K562 (cell line): ENCODE data around the gene COL4A2. TPM values are rescaled to one million over a fixed set of nuclear protein-coding genes. Genes with fewer than 3 reads are reported as not detected.

Experiments
- ATAC-seq: fragments of 200-7000 bp; cut with Tn5 transposase; 3 replicates; pipeline ENCODE4 v1.9.1; 2020; ENCODE audit warnings: moderate library complexity
- BruUV-seq: library from RNA; stranded (reverse); fragments of 400-500 nt; replicated peaks from 2 replicates; lab custom pipeline; 2021; lab: Mats Ljungman, UMichigan
- CTCF ChIA-PET: fragments of 300-600 bp; formaldehyde crosslinking; extraction: SDS; loops from one replicate; lab custom pipeline; 2021; ENCODE audit warnings: low intra/inter-chr PET ratio; lab: Yijun Ruan, JAX
- POLR2A ChIA-PET: fragments of 300-600, 350-650 bp; sonication (Branson Sonifier 250); formaldehyde crosslinking; extraction: SDS; loops from one replicate; lab custom pipeline; 2021; ENCODE audit warnings: antibody characterized with exemption, inconsistent platforms; lab: Yijun Ruan, JAX
- DNase-seq, 4 experiments: peaks; one replicate each; pipeline versions ENCODE4 v3.0.0 to v3.0.0-alpha.2; 2011 to 2018; ENCODE audit warnings: low spot score in 3 of 4, mixed read lengths in 3 of 4; ENCODE audit errors: extremely low read depth in 1 of 4
- FAIRE-seq: peaks from 2 replicates; lab custom pipeline; 2011; peaks lifted over from hg19 to GRCh38; lab: Jason Lieb, UNC
- H2AFZ ChIP-seq: 2 replicates; pipeline ENCODE4 v1.6.0; 2011; ENCODE audit warnings: low read depth, low read length, control low read depth, inconsistent platforms
- H3K27ac ChIP-seq: fragments of 200-600 bp; 3 replicates; pipeline ENCODE4 v1.8.0; 2011; ENCODE audit warnings: low read depth, mild to moderate bottlenecking, control low read depth, inconsistent platforms, low read length, moderate library complexity, mixed read lengths; ENCODE audit errors: extremely low read depth
- H3K27me3 ChIP-seq, 2 experiments: fragments of 300-600 bp in 1 of 2; 2 replicates in 1 of 2; 3 replicates in 1 of 2; pipeline versions ENCODE4 v1.6.0 to v1.8.0; 2011; ENCODE audit warnings: inconsistent platforms in 2 of 2, low read length in 2 of 2, mild to moderate bottlenecking in 1 of 2, mixed read lengths in 1 of 2, moderate library complexity in 1 of 2; ENCODE audit not compliant: control insufficient read depth in 2 of 2, insufficient read depth in 2 of 2
- H3K36me3 ChIP-seq: fragments of 300-600 bp; 3 replicates; pipeline ENCODE4 v1.8.0; 2011; ENCODE audit warnings: mild to moderate bottlenecking, low read length, inconsistent platforms; ENCODE audit not compliant: control insufficient read depth, insufficient read depth
- H3K4me1 ChIP-seq, 2 experiments: fragments of 200-600 bp in 1 of 2; replicated peaks in 1 of 2; 2 replicates in 1 of 2; 3 replicates in 1 of 2; pipeline versions ENCODE4 v1.5.1 to v1.8.0; 2011; ENCODE audit warnings: inconsistent platforms in 2 of 2, low read length in 2 of 2, mild to moderate bottlenecking in 1 of 2, mixed read lengths in 1 of 2, moderate library complexity in 1 of 2; ENCODE audit not compliant: control insufficient read depth in 2 of 2, insufficient read depth in 2 of 2
- H3K4me2 ChIP-seq: 2 replicates; pipeline ENCODE4 v1.6.1; 2011; ENCODE audit warnings: low read length, control low read depth, inconsistent platforms, mixed read lengths; ENCODE audit not compliant: insufficient read depth
- H3K4me3 ChIP-seq: fragments of 200-600 bp; sonication (generic), shearing (Covaris generic); 2 replicates; pipeline ENCODE4 v1.5.1; 2016; ENCODE audit warnings: control low read depth, inconsistent platforms
- H3K79me2 ChIP-seq: fragments of 200-600 bp; 3 replicates; pipeline ENCODE4 v1.8.0; 2011; ENCODE audit warnings: low read length, inconsistent platforms; ENCODE audit not compliant: control insufficient read depth, insufficient read depth
- H3K9ac ChIP-seq, 2 experiments: 2 replicates each; pipeline versions ENCODE4 v1.6.0 to v1.6.1; 2011; ENCODE audit warnings: low read depth in 2 of 2, low read length in 2 of 2, control low read depth in 1 of 2, inconsistent platforms in 1 of 2, mild to moderate bottlenecking in 1 of 2, mixed read lengths in 1 of 2; ENCODE audit not compliant: insufficient read depth in 1 of 2
- H3K9me1 ChIP-seq: one replicate; pipeline ENCODE4 v1.6.0; 2011; ENCODE audit warnings: inconsistent platforms, mild to moderate bottlenecking, low read length, moderate library complexity; ENCODE audit not compliant: control insufficient read depth, insufficient read depth
- H3K9me3 ChIP-seq: replicated peaks from 2 replicates; pipeline ENCODE4 v1.5.1; 2011; ENCODE audit warnings: low read depth, low read length, inconsistent platforms; ENCODE audit not compliant: control insufficient read depth, insufficient read depth
- H4K20me1 ChIP-seq: replicated peaks from 2 replicates; pipeline ENCODE4 v1.6.1; 2011; ENCODE audit warnings: low read length, inconsistent platforms, mixed read lengths; ENCODE audit not compliant: control insufficient read depth, insufficient read depth
- ATF1 ChIP-seq, 2 experiments: fragments of 450-650 bp in 1 of 2; IDR thresholded peaks; 2 replicates each; pipeline ENCODE4 v1.6.1; 2016; ENCODE audit warnings: missing compliant biosample characterization in 1 of 2, missing genetic modification characterization in 1 of 2
- DACH1 ChIP-seq: fragments of 450-650 bp; IDR thresholded peaks from 2 replicates; pipeline ENCODE4 v1.6.1; 2018; ENCODE audit not compliant: partially characterized antibody
- EHMT2 ChIP-seq: fragments of 450-650 bp; IDR thresholded peaks from 2 replicates; pipeline ENCODE4 v1.6.1; 2018; ENCODE audit warnings: antibody characterized with exemption
- EWSR1 ChIP-seq: fragments of 450-650 bp; IDR thresholded peaks from 2 replicates; pipeline ENCODE4 v1.6.1; 2018; ENCODE audit warnings: borderline replicate concordance, mild to moderate bottlenecking, low read depth, moderate library complexity; ENCODE audit not compliant: partially characterized antibody
- MBD1 ChIP-seq: fragments of 250-450 bp; sonication (Bioruptor Pico); IDR thresholded peaks from 2 replicates; pipeline ENCODE4 v1.8.0; 2022; ENCODE audit warnings: inconsistent platforms
- MEF2D ChIP-seq: conservative IDR thresholded peaks from 2 replicates; pipeline ENCODE4 v1.6.1; 2016; ENCODE audit warnings: low read depth, missing genetic modification characterization, missing compliant biosample characterization
- MYBL2 ChIP-seq, 2 experiments: fragments of 450-650 bp in 1 of 2; sonication (generic) in 1 of 2; formaldehyde crosslinking in 1 of 2; IDR thresholded peaks; 2 replicates each; pipeline versions ENCODE4 v1.6.1 to v1.8.1; 2017 to 2022; ENCODE audit warnings: borderline replicate concordance in 1 of 2, inconsistent platforms in 1 of 2, low read depth in 1 of 2, mild to moderate bottlenecking in 1 of 2, missing genetic modification reagents in 1 of 2, moderate library complexity in 1 of 2
- NCOA6 ChIP-seq: fragments of 450-650 bp; IDR thresholded peaks from 2 replicates; pipeline ENCODE4 v1.6.1; 2017; ENCODE audit warnings: mild to moderate bottlenecking
- POLR3G ChIP-seq: IDR thresholded peaks from 2 replicates; pipeline ENCODE4 v1.6.1; 2011; ENCODE audit not compliant: insufficient read length, insufficient replicate concordance; ENCODE audit errors: extremely low read depth
- RFX1 ChIP-seq: fragments of 450-650 bp; IDR thresholded peaks from 2 replicates; pipeline ENCODE4 v1.6.1; 2016; ENCODE audit warnings: mild to moderate bottlenecking, moderate library complexity
- RUNX1 ChIP-seq: sonication (generic); IDR thresholded peaks from 2 replicates; pipeline ENCODE4 v1.6.1; 2016; ENCODE audit warnings: antibody characterized with exemption, low read depth
- TARDBP ChIP-seq: fragments of 450-650 bp; IDR thresholded peaks from 2 replicates; pipeline ENCODE4 v1.6.1; 2016
- TCF7 ChIP-seq: sonication (generic); IDR thresholded peaks from 2 replicates; pipeline ENCODE4 v1.6.1; 2016; ENCODE audit warnings: antibody characterized with exemption, borderline replicate concordance
- WGBS: fragments of 100-300 bp; shearing (Covaris generic); methylation state at CpG from one replicate; pipeline ENCODE4 v1.1.6; 2016; ENCODE audit warnings: low coverage, mixed read lengths; ENCODE audit not compliant: insufficient coverage; ENCODE audit errors: missing lambda C conversion rate; 5-methylcytosine and 5-hydroxymethylcytosine counted together
- in situ Hi-C: fragments of 300-500 bp; cut with MboI; formaldehyde crosslinking; loops from 4 replicates; pipeline ENCODE4 v1.15.0; 2018; ENCODE audit warnings: inconsistent platforms, mixed read lengths
- intact Hi-C: fragments of 100-400 bp; cut with micrococcal nuclease; formaldehyde crosslinking; loops from 2 replicates; pipeline ENCODE4 v1.14.2; 2022
- polyA plus RNA-seq, 8 experiments: library from polyadenylated mRNA; depleted of rRNA in 4 of 8; stranded (reverse) in 5 of 8; unstranded in 3 of 8; fragments of >200 nt; fragmentation: Nextera tagmentation in 2 of 8; fragmentation: Illumina TruSeq in 1 of 8; extraction: Ambion mirVana in 2 of 8; extraction: Trizol in 1 of 8; gene quantifications; 2 replicates each; pipeline versions ENCODE4 v1.2.1 to v1.2.3, GENCODE V29; 2011 to 2014; ENCODE audit warnings: inconsistent platforms in 1 of 8, missing spikeins in 1 of 8
- total RNA-seq, 7 experiments: library from RNA; depleted of rRNA in 6 of 7; stranded (reverse); fragments of >200 nt in 6 of 7; fragmentation: Illumina TruSeq in 2 of 7; extraction: Trizol in 2 of 7; gene quantifications; 2 replicates each; pipeline versions ENCODE4 v1.2.1 to v1.2.3, GENCODE V29; 2011 to 2021; ENCODE audit warnings: low replicate concordance in 1 of 7
- TF ChIP-seq, protein P1 (sequence below): fragments of 250-450 bp; sonication (Bioruptor Pico); IDR thresholded peaks from 2 replicates; pipeline ENCODE4 v1.5.0; 2021

The COL4A2 gene
- total and polyA plus RNA-seq, 9 of the 15 experiments (the other 6 are each of a cell fraction or from before 2014, with no cell fraction given), result 0.13 to 15.2 (median 8.1) TPM

DNA sequence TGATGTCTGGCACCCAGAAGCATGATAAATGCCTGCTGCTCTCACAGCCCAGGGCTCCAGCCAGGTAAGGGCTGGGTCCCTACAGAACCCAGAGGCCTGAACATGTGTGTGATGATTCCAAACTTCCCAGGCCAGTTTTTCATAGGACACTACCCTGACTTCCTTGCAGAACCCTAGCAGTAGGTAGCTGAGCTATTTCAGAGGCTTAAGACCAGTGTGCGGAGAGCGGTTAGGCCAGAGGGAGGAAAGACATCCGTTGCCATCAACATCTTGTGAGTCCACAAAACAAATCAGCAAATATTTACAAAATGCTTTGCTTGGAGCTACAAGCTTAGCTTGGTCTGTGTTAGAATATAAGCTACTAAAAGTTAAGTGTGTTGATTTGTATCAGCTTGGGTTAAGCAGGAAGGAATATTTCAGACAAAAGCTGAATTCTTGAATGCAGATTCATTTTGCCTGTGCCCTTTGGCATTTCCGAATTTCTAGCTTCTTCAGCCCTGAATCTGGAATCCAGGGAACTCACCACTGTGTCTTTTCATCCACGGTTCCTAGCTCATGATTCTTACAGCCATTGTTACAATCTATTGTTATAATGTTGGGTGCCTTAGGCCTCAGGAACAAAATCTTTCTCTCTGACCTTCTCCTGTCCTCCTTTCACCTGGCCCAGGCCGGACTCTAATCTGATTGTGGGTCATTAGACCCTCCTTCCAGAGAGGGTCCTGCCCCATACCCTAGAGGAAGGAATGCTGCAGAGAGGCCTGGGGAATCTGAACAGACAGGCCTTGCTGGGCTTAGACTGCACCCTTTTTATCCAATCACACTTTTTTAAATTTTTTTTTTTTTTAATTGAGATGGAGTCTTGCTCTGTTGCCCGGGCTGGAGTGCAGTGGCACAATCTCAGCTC lies 242.1 kb downstream of the COL4A2 start:
- Histone ChIP-seq H3K27me3 (no peaks in the 10 kb centered on the region), H3K27ac (no peak overlapping the region), H3K9me3 (no peaks in the 10 kb centered on the region; the same call in 1 of the 2 replicates), H2AFZ (no peak overlapping the region), H3K9ac (no peak overlapping the region), H3K36me3 (no peaks in the 10 kb centered on the region), H3K79me2 (peaks cover 14% of the 10 kb centered on the region; the same call in 2 of the 3 replicates), H3K4me3 (no peak overlapping the region), H3K4me2 (no peak overlapping the region), H3K9me1 (no peaks in the 10 kb centered on the region), H3K4me1 (peaks cover 0 to 8% of the 10 kb centered on the region in 2 experiments; a peak in 2 of 5 replicates), H4K20me1 (no peaks in the 10 kb centered on the region)
- no peak for FAIRE-seq
- no peak for ATAC-seq
- intact Hi-C loops, result no loop called here
- in situ Hi-C loops, result no loop called here
- ChIA-PET CTCF (no interaction called here), POLR2A (interaction anchor here (0.6 kb wide), 2 partner anchors 13 to 39 kb away, joined by 3 read pairs; no protein-coding TSS in a partner anchor)
- no TSS peak for BruUV-seq
- WGBS, result 81% methylated on average over 4 of the region's 7 CpGs
- no peak for TF ChIP-seq TCF7
- TF ChIP-seq MYBL2 (IDR thresholded peaks at IDR 0.05; ENCODE audit: low read depth), result no peak
- TF ChIP-seq MYBL2 (CRISPR knock-in tag; IDR thresholded peaks at IDR 0.05; ENCODE audit: borderline replicate concordance), result no peak
- no peak for TF ChIP-seq POLR3G
- TF ChIP-seq, protein P1, sequence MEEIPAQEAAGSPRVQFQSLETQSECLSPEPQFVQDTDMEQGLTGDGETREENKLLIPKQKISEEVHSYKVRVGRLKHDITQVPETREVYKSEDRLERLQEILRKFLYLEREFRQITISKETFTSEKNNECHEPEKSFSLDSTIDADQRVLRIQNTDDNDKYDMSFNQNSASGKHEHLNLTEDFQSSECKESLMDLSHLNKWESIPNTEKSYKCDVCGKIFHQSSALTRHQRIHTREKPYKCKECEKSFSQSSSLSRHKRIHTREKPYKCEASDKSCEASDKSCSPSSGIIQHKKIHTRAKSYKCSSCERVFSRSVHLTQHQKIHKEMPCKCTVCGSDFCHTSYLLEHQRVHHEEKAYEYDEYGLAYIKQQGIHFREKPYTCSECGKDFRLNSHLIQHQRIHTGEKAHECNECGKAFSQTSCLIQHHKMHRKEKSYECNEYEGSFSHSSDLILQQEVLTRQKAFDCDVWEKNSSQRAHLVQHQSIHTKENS (CRISPR knock-in tag), result no peak
- TF ChIP-seq MBD1 (CRISPR knock-in tag), result no peak
- TF ChIP-seq MEF2D (tag), result no peak
- no peak for TF ChIP-seq ATF1 (CRISPR knock-in tag; IDR thresholded peaks at IDR 0.05)
- TF ChIP-seq ATF1 (tag; IDR thresholded peaks at IDR 0.05), result no peak
- TF ChIP-seq RUNX1, result no peak
- no peak for TF ChIP-seq NCOA6
- no peak for TF ChIP-seq RFX1
- TF ChIP-seq EHMT2, result no peak
- TF ChIP-seq DACH1, result no peak
- TF ChIP-seq EWSR1, result no peak
- TF ChIP-seq TARDBP, result no peak
- no peak for DNase-seq
